ENCODE results near the gene MINDY1.

DNA sequence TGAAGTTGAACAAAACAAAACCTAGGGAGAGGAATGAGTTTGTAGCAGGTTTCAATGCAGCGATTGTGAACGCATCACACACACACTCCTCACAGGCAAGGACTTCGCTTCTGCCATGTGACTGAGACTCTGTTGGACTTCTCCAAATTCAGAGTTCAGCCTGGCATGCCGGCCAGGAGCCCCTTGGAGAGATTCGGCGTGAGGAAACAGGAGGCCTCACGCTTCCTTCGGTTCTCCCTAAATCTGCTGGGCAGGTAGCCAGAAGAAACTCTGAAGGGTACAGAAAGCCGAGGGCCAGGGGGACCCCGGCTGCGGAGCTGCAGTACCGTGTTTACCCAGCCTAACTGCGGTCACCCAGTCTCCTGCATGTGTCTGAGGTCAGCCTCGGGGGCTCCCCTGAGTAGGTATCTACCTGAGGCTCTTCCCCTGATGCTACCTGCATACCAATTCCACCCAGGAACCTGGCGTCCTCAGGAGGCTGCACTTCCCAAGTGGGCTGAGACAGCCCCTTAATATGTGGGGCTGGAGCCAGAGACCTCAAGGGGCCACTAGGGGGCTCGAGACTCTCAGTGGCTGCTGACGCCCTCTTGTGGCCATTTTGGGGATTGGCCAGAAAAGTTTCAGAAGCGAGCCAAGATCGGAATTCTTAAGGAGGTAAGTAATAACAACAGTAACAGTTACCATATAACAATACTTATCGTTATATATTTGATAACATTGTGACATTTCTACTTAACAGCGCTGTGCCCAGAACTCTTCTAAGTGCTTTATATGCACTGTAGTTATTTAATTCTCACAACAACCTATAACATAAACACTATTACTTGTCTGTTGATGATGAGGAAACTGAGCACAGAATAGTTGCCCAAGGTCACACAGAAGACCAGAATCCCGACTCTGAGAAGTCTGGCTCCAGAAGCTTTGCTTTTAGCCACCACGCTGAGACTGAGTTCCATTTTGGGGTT is 27.3 kb downstream of the MINDY1 start:
- TF ChIP-seq SRSF1 (IDR thresholded peaks at IDR 0.05; ENCODE audit: low read depth, low read length) (no peak), CEBPB (tag; IDR thresholded peaks at IDR 0.05) (0 out of 2 replicates have a peak, but pooled peaks have one; percentile 11), MAFF (IDR thresholded peaks at IDR 0.05; ENCODE audit: low read length) (no peak; the same call in 1 of the 2 replicates), PML (IDR thresholded peaks at IDR 0.05; ENCODE audit: low read length) (no peak), NRF1 (conservative IDR thresholded peaks at IDR 0.05 in 1 of 2, IDR thresholded peaks at IDR 0.05 in 1 of 2) (no peak)
- TF ChIP-seq, protein P1, sequence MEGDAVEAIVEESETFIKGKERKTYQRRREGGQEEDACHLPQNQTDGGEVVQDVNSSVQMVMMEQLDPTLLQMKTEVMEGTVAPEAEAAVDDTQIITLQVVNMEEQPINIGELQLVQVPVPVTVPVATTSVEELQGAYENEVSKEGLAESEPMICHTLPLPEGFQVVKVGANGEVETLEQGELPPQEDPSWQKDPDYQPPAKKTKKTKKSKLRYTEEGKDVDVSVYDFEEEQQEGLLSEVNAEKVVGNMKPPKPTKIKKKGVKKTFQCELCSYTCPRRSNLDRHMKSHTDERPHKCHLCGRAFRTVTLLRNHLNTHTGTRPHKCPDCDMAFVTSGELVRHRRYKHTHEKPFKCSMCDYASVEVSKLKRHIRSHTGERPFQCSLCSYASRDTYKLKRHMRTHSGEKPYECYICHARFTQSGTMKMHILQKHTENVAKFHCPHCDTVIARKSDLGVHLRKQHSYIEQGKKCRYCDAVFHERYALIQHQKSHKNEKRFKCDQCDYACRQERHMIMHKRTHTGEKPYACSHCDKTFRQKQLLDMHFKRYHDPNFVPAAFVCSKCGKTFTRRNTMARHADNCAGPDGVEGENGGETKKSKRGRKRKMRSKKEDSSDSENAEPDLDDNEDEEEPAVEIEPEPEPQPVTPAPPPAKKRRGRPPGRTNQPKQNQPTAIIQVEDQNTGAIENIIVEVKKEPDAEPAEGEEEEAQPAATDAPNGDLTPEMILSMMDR (IDR thresholded peaks at IDR 0.05 in 2 of 3, conservative IDR thresholded peaks at IDR 0.05 in 1 of 3; ENCODE audit: insufficient read depth in 2 of 3, low read depth in 1 of 3, low read length in 3 of 3) = peak; percentile 100
- TF ChIP-seq, protein P2, sequence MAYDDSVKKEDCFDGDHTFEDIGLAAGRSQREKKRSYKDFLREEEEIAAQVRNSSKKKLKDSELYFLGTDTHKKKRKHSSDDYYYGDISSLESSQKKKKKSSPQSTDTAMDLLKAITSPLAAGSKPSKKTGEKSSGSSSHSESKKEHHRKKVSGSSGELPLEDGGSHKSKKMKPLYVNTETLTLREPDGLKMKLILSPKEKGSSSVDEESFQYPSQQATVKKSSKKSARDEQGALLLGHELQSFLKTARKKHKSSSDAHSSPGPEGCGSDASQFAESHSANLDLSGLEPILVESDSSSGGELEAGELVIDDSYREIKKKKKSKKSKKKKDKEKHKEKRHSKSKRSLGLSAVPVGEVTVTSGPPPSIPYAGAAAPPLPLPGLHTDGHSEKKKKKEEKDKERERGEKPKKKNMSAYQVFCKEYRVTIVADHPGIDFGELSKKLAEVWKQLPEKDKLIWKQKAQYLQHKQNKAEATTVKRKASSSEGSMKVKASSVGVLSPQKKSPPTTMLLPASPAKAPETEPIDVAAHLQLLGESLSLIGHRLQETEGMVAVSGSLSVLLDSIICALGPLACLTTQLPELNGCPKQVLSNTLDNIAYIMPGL (CRISPR knock-in tag; IDR thresholded peaks at IDR 0.05) = peak; percentile 86; the same call in 1 of the 2 replicates

All from K562 (cell line).